Stimulated activated CD8-positive, alpha-beta memory T cell treated with anti-CD3 and anti-CD28 coated beads, Interleukin-7, amount 100 ng/mL, for 24 hours (primary cell): ENCODE measurements around the gene TMF1.

Experiments
- DNase-seq: peaks from one replicate; pipeline ENCODE4 v3.0.0-alpha.2; 2020; ENCODE audit warnings: low read depth

TMF1 gene

GRCh38 chr3:69051756-69052471 lies at the start of gene TMF1:
Gene TMF1, minus strand, starts transcription at chr3:69052333. Its CDS starts 247 bp downstream, at chr3:69052086.
- peak; percentile 97 for DNase-seq

- DNase-seq, result no peak
Measured at GRCh38 chr3:69099576-69099975, 47.4 kb upstream of the TMF1 start.

- DNase-seq, result no peak
Measured at GRCh38 chr3:69097407-69098086, 45.4 kb upstream of the TMF1 start.

GRCh38 chr3:69096299-69096698 lies 44.2 kb upstream of the TMF1 start:
- no peak for DNase-seq

GRCh38 chr3:69095636-69096035 lies 43.5 kb upstream of the TMF1 start:
- no peak for DNase-seq

GRCh38 chr3:69094467-69095205 lies 42.5 kb upstream of the TMF1 start:
- no peak for DNase-seq

DNA sequence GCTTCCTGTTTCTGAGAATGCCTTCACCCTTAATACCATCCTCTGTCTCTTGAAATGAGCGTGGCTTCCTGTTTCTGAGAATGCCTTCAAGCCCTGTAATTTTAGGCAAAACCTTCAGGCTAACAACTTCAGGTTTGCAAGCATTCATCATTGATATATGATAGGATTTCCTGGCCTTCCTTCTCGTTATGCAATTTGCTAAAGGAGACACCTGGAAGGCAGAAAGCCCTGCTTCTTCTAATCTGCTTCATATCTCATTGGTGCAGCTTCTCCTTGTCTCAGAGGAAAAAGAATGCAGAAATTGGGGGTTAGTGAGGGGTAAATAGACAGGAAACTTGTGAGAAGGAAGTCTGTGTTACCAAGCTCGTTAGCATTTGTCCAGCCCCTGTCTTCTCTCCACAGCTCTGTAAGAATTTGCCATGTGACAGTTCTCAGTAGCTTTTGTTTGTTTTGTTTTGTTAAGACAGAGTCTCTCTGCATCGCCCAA lies 39.9 kb upstream of the TMF1 start:
- no peak for DNase-seq

DNA sequence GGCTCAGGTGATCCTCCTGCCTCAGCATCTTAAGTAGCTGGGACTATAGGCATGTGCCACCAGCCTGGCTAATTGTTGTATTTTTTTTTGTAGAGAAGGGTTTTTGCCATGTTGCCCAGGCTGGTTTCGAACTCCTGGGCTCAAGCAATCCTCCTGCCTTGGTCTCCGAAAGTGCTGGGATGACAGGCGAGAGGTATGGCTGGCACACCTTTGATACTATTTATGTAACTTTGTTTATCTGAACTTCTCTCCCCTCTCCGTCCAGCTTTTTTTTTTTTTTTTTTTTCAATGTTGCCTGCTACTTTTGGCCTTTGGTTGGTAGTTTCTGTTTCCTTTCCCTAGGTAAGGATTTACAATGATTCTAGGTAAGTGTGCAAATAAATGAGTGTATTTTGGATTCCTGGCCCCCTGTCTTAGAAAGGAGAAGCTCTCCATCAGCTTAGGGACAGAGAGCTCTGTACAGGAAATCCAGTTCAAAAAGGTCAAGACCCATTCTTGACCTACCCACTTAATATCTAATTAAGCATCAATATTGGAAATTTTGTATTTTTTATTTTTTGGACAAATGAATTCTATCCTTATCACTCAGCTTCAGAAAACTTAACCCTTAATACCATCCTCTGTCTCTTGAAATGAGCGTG lies 39.4 kb upstream of the TMF1 start:
- no peak for DNase-seq

DNA sequence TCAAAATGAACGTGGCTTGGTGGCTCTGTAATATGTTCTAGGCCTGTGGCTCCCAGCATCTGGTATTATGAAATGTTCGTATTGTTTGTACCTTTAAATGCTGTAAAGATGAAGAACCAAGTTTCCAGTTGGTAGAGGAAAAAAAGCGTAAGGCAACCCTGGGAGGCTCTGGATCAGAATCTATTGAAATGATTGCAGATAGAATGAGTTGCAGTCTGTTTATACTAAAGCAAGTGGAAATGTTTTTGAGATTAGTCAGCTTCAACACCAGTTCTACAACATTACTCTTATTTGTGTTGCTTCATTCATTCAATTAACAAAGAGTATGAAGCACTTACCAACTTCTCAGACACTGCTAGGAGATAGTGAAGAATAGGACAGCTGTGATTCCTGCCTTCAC lies 37.9 kb upstream of the TMF1 start:
- DNase-seq, result no peak

GRCh38 chr3:69088063-69088462 lies 35.9 kb upstream of the TMF1 start:
- DNase-seq, result no peak

- no peak for DNase-seq
Measured at GRCh38 chr3:69087030-69087791, 35.1 kb upstream of the TMF1 start.

GRCh38 chr3:69085833-69086722 lies 33.9 kb upstream of the TMF1 start:
- peak; percentile 64 for DNase-seq

GRCh38 chr3:69085168-69085832 lies 33.2 kb upstream of the TMF1 start:
- no peak for DNase-seq

DNA sequence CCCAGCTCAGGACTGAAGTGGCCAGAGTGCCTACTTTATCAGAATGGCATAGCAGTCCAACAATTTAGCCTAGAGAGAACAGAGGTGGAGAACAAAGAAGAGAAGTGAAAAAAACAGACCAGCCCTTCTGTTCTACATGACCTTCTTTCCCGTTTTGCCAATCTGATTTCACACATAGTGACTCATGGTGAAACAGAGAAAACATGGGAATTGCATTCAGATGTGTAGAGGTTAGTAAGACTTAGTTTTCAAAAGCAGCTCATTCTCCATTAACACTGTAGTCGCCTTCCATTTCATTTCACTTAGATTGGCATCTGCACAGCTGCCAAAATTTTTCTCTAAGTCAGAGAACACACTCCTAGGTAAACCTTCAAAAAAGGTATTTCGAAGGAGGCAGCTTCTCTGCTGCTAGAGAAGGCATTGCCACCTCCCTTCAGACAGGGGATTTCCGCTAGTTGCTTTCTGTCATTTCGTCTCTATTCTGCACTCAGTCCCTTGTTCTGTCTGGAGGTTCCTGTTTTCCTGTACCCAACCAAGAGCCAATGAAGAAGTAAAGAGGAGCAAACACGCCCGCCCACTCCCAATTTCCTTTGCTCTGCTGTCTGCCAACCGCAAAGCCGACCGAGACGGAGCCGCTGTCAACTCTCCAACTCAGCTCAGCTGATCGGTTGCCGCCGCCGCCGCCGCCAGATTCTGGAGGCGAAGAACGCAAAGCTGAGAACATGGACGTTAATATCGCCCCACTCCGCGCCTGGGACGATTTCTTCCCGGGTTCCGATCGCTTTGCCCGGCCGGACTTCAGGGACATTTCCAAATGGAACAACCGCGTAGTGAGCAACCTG lies 32.4 kb upstream of the TMF1 start, which contains the start of gene ARL6IP5:
ARL6IP5 (plus strand) TSS at position 612 of the 842 bp plus-strand sequence; CDS start at position 723, 111 bp downstream.
- DNase-seq, result peak; percentile 77

DNA sequence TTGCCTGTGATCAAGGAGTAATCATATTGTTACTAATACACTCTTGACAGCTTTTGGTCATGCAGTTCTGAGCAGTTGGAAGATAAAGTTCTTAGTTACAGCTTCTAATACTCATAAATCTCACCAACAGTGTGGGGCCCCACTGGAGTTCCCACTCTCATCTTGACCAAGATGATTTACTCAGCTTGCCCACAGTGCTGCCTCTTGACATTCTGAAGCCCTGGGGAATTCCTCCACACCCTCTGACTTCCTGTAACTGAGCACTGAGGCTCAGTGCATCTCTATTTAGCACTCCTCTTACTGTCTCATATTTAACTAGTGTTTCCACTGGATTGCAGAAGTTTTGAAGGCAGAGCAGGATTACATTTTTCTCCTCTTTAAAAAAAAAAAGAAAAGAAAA lies 30.7 kb upstream of the TMF1 start:
- DNase-seq, result peak; percentile 38

DNA sequence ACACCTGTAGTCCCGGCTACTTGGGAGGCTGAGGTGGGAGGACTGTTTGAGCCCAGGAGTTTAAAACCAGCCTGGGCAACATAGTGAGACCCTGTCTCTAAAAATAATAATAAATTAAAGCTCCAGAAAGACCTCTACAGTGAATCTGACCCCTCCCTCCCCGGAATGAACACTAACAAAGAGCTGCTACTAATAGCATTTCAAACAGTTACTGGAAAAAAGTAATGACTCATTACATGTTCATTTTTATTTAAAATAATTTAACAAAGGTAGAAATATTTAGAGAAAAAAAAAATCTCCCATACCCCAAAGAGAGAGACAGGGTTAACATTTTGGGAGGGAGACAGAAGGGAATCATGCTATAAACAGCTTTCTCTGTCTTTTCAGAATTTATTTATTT lies 30.2 kb upstream of the TMF1 start:
- no peak for DNase-seq

DNA sequence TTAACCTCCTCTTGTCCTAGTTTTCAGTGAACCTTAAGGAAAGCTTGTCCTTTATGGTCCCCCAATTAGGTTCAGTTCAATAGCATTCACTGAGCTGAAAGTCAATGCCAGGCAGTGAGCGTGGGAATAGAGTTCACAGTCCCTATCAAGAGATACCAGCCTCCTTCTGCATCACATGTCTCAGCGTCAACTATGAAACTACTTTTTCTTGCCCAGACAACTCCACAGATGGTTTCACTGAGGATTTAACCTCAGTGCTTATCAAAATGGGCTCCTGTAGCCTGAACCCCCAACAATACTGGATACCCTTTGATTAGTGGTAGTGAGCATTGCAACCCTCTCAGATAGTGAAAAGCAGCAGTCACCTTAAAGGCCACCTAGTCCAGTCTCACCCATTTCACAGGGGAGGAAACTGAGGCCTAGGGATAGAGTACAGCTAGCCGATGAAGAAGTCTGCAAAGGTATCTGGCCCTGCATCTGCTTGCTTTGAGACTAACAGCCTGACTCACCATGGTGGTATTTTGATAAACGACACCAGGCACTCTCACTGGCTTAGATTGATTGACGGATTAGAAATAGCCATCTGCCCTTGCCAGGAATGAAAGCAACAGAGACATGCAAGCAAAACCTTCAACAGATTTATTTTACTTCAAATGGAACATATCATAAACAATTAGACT lies 29.6 kb upstream of the TMF1 start:
- DNase-seq, result no peak

- peak; percentile 77 for DNase-seq
Measured at GRCh38 chr3:69080233-69080920, 28.2 kb upstream of the TMF1 start, which contains the start of gene UBA3. Gene UBA3, minus strand, starts transcription at chr3:69080365. Its CDS starts 12 bp downstream, at chr3:69080353.
